Measurements from ENCODE around the gene ACAP3. TPM values are rescaled to one million over a fixed set of nuclear protein-coding genes. Genes with fewer than 3 reads are reported as not detected.
A peak's percentile ranks its signal among the peaks of the same experiment; 100 is the strongest.

The ACAP3 gene
- total and polyA plus RNA-seq, 8 donors: 30.8 to 73.6 (median 44.2) TPM

- DNase-seq (peak in 1 of 4 donors; percentile 80), ATAC-seq (no peak)
- H3K9me3 ChIP-seq: no peaks in the 10 kb centered on the region
- TF ChIP-seq, protein P1, sequence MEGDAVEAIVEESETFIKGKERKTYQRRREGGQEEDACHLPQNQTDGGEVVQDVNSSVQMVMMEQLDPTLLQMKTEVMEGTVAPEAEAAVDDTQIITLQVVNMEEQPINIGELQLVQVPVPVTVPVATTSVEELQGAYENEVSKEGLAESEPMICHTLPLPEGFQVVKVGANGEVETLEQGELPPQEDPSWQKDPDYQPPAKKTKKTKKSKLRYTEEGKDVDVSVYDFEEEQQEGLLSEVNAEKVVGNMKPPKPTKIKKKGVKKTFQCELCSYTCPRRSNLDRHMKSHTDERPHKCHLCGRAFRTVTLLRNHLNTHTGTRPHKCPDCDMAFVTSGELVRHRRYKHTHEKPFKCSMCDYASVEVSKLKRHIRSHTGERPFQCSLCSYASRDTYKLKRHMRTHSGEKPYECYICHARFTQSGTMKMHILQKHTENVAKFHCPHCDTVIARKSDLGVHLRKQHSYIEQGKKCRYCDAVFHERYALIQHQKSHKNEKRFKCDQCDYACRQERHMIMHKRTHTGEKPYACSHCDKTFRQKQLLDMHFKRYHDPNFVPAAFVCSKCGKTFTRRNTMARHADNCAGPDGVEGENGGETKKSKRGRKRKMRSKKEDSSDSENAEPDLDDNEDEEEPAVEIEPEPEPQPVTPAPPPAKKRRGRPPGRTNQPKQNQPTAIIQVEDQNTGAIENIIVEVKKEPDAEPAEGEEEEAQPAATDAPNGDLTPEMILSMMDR (IDR thresholded peaks at IDR 0.05): no peak
- no peak overlapping the region for H3K27ac ChIP-seq
- intact Hi-C loops (cut with DNase I): no loop called here
- H3K4me3 ChIP-seq: no peak overlapping the region
- H3K36me3 ChIP-seq: no peaks in the 10 kb centered on the region
- peaks cover 10 to 46% of the 10 kb centered on the region in 2 donors for H3K4me1 ChIP-seq
- peaks cover 21 to 83% of the 10 kb centered on the region in 2 donors for H3K27me3 ChIP-seq
These were observed 46.8 kb upstream of the ACAP3 start for GRCh38 chr1:1354271-1355247.

DNA sequence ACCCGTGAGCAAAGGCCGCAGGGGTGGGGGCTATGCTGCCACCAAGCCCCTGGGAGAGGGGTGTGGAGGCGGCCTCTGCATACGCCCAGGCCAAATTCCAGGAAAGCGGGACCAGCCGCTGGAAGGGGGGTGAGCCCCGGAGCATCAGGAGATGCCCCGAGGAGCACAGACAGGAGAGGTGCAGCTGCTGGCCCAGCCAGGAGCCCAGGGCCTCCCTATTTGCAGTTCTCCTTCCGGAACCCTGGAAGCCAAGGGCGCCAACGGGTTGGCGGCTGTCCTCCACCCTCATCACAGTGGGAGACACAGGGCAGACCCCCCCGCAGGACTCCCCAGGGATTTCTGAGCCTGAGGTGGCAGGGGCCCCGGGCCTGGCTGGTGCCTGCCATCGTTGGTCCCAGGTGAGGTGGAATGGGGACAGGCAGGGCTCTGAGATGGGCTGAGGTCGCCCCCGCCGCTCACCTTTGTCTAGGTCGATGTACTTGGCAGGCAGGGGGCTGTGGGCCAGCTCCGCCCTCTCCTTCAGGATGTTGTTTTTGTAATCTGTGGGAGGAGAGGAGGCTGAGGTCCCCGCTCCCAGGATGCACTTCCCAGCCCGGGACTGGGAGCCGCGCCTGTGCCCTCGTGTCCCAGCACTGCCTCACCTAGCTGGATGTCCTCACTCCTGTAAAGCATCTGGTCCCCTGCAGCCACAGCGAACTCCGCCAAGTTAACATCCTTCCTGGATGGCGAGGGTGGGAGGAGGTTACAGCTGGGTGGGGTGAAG, 45.8 kb upstream of the ACAP3 start:
- ATAC-seq (no peak), DNase-seq (peak in 1 of 4 donors; percentile 68)
- H3K27me3 ChIP-seq: peaks cover 21 to 73% of the 10 kb centered on the region in 2 donors

DNA sequence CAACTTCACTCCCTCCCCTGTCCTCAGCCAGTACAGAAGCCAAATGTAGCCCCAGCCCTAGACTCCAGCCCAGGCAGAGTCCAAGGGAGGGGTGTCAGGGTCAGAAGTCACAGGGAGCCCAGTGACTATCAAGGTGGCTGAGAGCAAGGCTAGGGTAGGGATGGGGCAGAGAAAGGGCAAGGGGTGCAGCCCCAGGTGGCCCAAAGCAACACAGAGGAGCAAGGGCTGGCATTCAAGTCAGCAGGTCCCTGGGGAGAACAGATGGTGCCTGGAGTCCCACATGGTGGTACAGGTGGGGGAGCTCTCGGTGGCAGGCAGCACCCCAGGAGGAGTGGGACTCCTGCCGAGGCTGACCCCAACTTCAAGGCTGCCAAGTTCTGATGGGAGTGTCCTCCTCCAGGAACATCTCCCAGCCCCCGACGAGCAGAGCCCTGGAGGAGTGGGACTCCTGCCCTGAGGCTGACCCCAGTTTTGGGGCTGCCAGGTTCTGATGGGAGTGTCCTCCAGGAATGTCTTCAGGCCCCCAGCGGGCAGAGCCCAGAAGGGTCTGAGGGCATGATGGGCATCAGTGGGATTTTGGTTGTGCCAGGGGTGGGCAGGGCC, 45.2 kb upstream of the ACAP3 start:
- DNase-seq: no peak
- Histone ChIP-seq H3K36me3 (no peaks in the 10 kb centered on the region), H3K27ac (no peak overlapping the region), H3K27me3 (peaks cover 21 to 66% of the 10 kb centered on the region in 2 donors), H3K9me3 (no peaks in the 10 kb centered on the region), H3K4me1 (peaks cover 4 to 45% of the 10 kb centered on the region in 2 donors), H3K4me3 (no peak overlapping the region)
- ATAC-seq: no peak
- intact Hi-C loops (cut with DNase I): no loop called here
- TF ChIP-seq, protein P1 (IDR thresholded peaks at IDR 0.05): no peak

More for the DNA sequence above, 45.8 kb upstream of the ACAP3 start:
- intact Hi-C loops (cut with DNase I): no loop called here
- H3K4me1 ChIP-seq: peaks cover 4 to 43% of the 10 kb centered on the region in 2 donors
- no peaks in the 10 kb centered on the region for H3K36me3 ChIP-seq
- TF ChIP-seq, protein P1 (IDR thresholded peaks at IDR 0.05): no peak
- H3K27ac ChIP-seq: no peak overlapping the region
- H3K4me3 ChIP-seq: no peak overlapping the region
- no peaks in the 10 kb centered on the region for H3K9me3 ChIP-seq

GRCh38 chr1:1351511-1352427, 44.0 kb upstream of the ACAP3 start:
- no peak overlapping the region for H3K27ac ChIP-seq
- TF ChIP-seq, protein P1 (IDR thresholded peaks at IDR 0.05): no peak
- H3K27me3 ChIP-seq: peaks cover 21 to 55% of the 10 kb centered on the region in 2 donors
- peaks cover 10 to 56% of the 10 kb centered on the region in 2 donors for H3K4me1 ChIP-seq
- intact Hi-C loops (cut with DNase I): no loop called here
- DNase-seq: peak in 2 of 4 donors; percentile 63 to 75
- no peaks in the 10 kb centered on the region for H3K9me3 ChIP-seq
- H3K36me3 ChIP-seq: no peaks in the 10 kb centered on the region
- no peak for ATAC-seq
- no peak overlapping the region for H3K4me3 ChIP-seq

All from left lung (tissue), 10 donors.